ENCODE data around the gene STK10. TPM values are rescaled to one million over a fixed set of nuclear protein-coding genes. Genes with fewer than 3 reads are reported as not detected.

STK10 gene
- total RNA-seq, 1 experiment from 2014 or later = 22.9 TPM

DNA sequence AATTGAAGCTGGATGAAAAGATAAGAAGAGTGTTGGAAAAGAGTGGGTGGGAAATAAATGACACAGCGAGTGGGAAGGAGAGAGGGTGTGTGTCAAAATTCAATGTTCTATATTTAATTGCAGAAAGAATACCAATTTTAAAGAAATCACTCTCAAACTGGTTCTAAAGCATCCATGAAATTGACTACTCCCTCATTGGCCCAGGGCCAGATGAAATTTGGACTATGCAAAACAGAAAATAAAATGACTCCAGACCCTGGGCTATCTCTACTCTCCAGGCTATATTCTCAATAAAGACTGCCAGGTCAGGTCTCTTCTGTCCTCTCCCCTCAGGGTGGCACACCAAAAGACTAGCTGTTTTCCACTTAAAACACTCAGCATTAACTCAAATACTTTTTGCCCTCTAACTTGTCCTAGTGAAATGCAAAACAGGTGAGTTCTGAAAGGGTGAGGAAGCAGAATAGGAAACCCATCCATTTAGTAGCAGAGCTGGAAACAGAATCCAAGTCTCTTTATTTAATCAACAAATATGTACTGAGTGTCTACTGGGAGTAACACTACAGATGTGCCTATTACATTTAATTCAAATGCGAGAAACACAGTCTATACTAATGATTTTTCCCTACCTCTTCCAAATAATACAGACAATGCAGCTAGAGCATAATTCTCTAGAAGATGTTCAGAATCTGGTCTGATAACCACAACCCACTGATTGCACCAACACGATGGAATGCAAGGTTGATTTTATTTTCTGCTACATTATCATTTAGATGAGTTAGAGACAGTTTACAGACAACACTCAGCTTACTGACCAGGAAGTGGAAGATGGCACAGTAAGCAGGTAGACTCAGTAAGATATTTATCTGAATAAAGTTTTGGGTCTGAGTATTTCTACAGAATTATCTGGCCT lies 48.1 kb upstream of the STK10 start:
- Histone ChIP-seq H3K9me2 (ENCODE audit: insufficient read depth) (no peaks in the 10 kb centered on the region), H2AFZ (ENCODE audit: low read depth, low read length, poor library complexity, severe bottlenecking) (no peak overlapping the region), H3K27ac (ENCODE audit: low read depth, low read length) (no peak overlapping the region), H3K4me2 (ENCODE audit: low read length) (no peak overlapping the region), H3K27me3 (ENCODE audit: insufficient read depth, low read length) (no peaks in the 10 kb centered on the region), H3K9ac (ENCODE audit: low read length) (no peak overlapping the region), H4K20me1 (ENCODE audit: insufficient read depth) (no peaks in the 10 kb centered on the region), H3K4me1 (ENCODE audit: control insufficient read depth in 1 of 2, insufficient read depth in 2 of 2, low read length in 2 of 2) (peaks cover 0 to 4% of the 10 kb centered on the region in 2 experiments; a peak in 1 of 4 replicates), H3K79me2 (ENCODE audit: insufficient read depth, low read length) (no peaks in the 10 kb centered on the region), H3K4me3 (replicated peaks in 1 of 2; ENCODE audit: low read depth in 1 of 2, low read length in 2 of 2) (no peak overlapping the region), H3K36me3 (ENCODE audit: control insufficient read depth in 1 of 2, insufficient read depth in 2 of 2, low read length in 2 of 2) (peaks cover 0 to 4% of the 10 kb centered on the region in 2 experiments; a peak in 1 of 4 replicates), H3K9me3 (ENCODE audit: control insufficient read depth in 1 of 2, insufficient read depth in 1 of 2, low read depth in 1 of 2, low read length in 2 of 2) (no peaks in the 10 kb centered on the region)
- BruUV-seq (replicated peaks) = no TSS peak
- ATAC-seq = no peak
- intact Hi-C loops (cut with micrococcal nuclease) = no loop called here
- POLR2A ChIA-PET = no interaction called here
- DNase-seq (ENCODE audit: low read depth, low spot score) = no peak
- CTCF ChIA-PET = no interaction called here
- RAD21 ChIA-PET (ENCODE audit: low non-redundant PET in 1 of 2, low total read pairs in 2 of 2, uncharacterized antibody in 2 of 2, unreplicated experiment in 2 of 2) = no interaction called here
- TF ChIP-seq ZNF274 (IDR thresholded peaks at IDR 0.05; ENCODE audit: low read depth, low read length) (no peak), YY1 (IDR thresholded peaks at IDR 0.05; ENCODE audit: extremely low read depth, insufficient replicate concordance, low read depth, low read length) (no peak), JUND (IDR thresholded peaks at IDR 0.05) (no peak), ZFX (IDR thresholded peaks at IDR 0.05) (no peak), SP1 (IDR thresholded peaks at IDR 0.05; ENCODE audit: low read depth) (no peak), POLR2A (IDR thresholded peaks at IDR 0.05; ENCODE audit: borderline replicate concordance, extremely low read depth, insufficient read depth, insufficient read length) (no peak), CBX3 (IDR thresholded peaks at IDR 0.05; ENCODE audit: low read depth) (no peak), POLR2AphosphoS5 (IDR thresholded peaks at IDR 0.05; ENCODE audit: low read depth, low read length) (no peak), FOSL1 (IDR thresholded peaks at IDR 0.05; ENCODE audit: low read depth) (no peak)
- TF ChIP-seq, protein P1, sequence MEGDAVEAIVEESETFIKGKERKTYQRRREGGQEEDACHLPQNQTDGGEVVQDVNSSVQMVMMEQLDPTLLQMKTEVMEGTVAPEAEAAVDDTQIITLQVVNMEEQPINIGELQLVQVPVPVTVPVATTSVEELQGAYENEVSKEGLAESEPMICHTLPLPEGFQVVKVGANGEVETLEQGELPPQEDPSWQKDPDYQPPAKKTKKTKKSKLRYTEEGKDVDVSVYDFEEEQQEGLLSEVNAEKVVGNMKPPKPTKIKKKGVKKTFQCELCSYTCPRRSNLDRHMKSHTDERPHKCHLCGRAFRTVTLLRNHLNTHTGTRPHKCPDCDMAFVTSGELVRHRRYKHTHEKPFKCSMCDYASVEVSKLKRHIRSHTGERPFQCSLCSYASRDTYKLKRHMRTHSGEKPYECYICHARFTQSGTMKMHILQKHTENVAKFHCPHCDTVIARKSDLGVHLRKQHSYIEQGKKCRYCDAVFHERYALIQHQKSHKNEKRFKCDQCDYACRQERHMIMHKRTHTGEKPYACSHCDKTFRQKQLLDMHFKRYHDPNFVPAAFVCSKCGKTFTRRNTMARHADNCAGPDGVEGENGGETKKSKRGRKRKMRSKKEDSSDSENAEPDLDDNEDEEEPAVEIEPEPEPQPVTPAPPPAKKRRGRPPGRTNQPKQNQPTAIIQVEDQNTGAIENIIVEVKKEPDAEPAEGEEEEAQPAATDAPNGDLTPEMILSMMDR (IDR thresholded peaks at IDR 0.05 in 2 of 3, conservative IDR thresholded peaks at IDR 0.05 in 1 of 3; ENCODE audit: borderline replicate concordance in 1 of 3, insufficient read depth in 1 of 3, low read depth in 2 of 3, low read length in 2 of 3) = no peak
